HepG2 (cell line): ENCODE measurements around the gene FANCE. TPM values are rescaled to one million over a fixed set of nuclear protein-coding genes. Genes with fewer than 3 reads are reported as not detected.

Source experiments
- BCL3 ChIP-seq: sonication (generic); formaldehyde crosslinking; IDR thresholded peaks from 2 replicates; pipeline ENCODE4 v1.5.1; 2020; ENCODE audit warnings: mild to moderate bottlenecking, missing genetic modification reagents, moderate library complexity
- FOXP4 ChIP-seq: sonication (generic); formaldehyde crosslinking; IDR thresholded peaks from 2 replicates; pipeline ENCODE4 v1.4.0; 2020; ENCODE audit warnings: missing genetic modification reagents
- MLXIP ChIP-seq: sonication (generic); formaldehyde crosslinking; IDR thresholded peaks from 2 replicates; pipeline ENCODE4 v1.9.0; 2021; ENCODE audit warnings: missing genetic modification reagents, borderline replicate concordance
- STAT6 ChIP-seq: sonication (generic); formaldehyde crosslinking; IDR thresholded peaks from 2 replicates; pipeline ENCODE4 v1.4.0; 2020; ENCODE audit warnings: missing genetic modification reagents, mild to moderate bottlenecking, borderline replicate concordance
- ZMYM3 ChIP-seq: sonication (generic); formaldehyde crosslinking; IDR thresholded peaks from 2 replicates; pipeline ENCODE4 v1.5.1; 2020; ENCODE audit warnings: mild to moderate bottlenecking, missing genetic modification reagents
- ZNF407 ChIP-seq: sonication (generic); formaldehyde crosslinking; IDR thresholded peaks from one replicate; pipeline ENCODE4 v1.5.1; 2020; ENCODE audit warnings: mild to moderate bottlenecking, missing genetic modification reagents; ENCODE audit errors: not compliant biosample characterization
- ZNF567 ChIP-seq: sonication (generic); formaldehyde crosslinking; IDR thresholded peaks from 2 replicates; pipeline ENCODE4 v1.8.1; 2023; ENCODE audit warnings: mild to moderate bottlenecking, missing genetic modification reagents, borderline replicate concordance
- polyA plus RNA-seq, 8 experiments: library from polyadenylated mRNA; depleted of rRNA in 3 of 8; stranded (reverse) in 7 of 8; unstranded in 1 of 8; fragments of >200 nt; fragmentation: Illumina TruSeq in 4 of 8; extraction: Trizol in 4 of 8; gene quantifications; 2 replicates each; pipeline versions ENCODE4 v1.2.1 to v1.2.3, GENCODE V29; 2011 to 2016; ENCODE audit warnings: low read depth in 4 of 8, missing spikeins in 1 of 8, mixed read lengths in 1 of 8; ENCODE audit not compliant: insufficient read depth in 1 of 8
- total RNA-seq, 5 experiments: library from RNA; depleted of rRNA; stranded (reverse); fragments of >200 nt; fragmentation: Illumina TruSeq; extraction: Trizol; gene quantifications; 2 replicates each; pipeline ENCODE4 v1.2.3, GENCODE V29; 2016; ENCODE audit warnings: low read depth in 1 of 5

Gene FANCE
- total and polyA plus RNA-seq, 2 of the 13 experiments (the other 11 are each of a cell fraction or from before 2014, with no cell fraction given) = 7.1 to 11.2 TPM

GRCh38 chr6:35497571-35498421, 45.7 kb downstream of the FANCE start (continued):
- TF ChIP-seq ZNF407 (CRISPR knock-in tag) (no peak), MLXIP (CRISPR knock-in tag) (peak; percentile 12; the same call in 1 of the 2 replicates), ZMYM3 (CRISPR knock-in tag) (no peak), BCL3 (no peak; the same call in none of the 2 replicates), STAT6 (CRISPR knock-in tag) (no peak), FOXP4 (CRISPR knock-in tag) (peak; percentile 8; the same call in 1 of the 2 replicates), ZNF567 (CRISPR knock-in tag) (peak; percentile 87)
